Retina (tissue), 1 donor: ENCODE measurements around the gene BICDL2.

Experiments used
- DNase-seq: peaks from one replicate; pipeline ENCODE4 v3.0.0-alpha.2; 2016

BICDL2 gene

DNA sequence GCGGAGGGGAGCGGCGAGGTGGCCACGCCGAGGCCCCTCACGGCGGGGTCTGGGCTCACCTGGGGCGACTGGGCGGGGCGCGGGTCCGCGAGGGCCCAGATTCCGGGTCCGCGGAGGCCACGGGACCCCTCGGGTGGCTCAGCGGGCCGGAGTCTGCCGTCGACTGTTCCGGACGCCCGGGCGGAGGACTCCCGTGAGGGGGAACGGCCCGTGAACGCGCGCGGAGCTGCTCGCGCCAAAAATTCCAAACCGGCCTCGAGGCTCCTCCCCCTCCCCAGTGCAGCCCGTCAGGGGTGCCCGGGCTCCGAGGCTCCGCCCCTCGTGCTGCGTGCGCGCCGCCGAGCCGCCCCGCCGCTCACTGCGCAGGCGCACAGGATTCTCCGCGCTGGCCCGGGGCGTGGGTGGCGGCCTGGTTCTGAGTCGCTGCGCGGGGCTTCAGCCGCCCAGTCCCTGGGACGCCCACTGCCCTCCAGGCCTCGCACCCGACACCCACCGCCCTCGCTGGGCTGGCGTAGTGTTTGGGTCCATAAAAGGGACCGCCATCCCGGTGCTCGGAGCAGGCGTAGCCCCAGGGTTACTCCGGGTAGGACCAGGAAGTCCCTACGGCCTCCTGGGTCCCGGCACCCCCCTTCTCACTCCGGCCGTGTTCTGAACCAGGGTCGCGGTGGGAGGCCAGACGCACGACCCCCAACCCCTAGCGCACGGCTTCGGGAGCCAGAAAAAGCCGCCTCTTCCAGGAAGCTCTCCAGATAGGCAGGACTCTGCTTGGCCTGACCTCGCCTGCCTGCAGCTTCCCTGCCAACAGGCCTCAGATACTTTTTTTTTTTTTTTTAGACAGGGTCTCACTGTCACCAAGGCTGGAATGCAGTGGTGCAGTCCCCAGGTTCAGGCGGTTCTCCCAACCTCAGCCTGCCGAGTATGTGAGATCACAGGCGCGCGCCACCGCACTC lies 56.2 kb downstream of the BICDL2 start, which contains the start of gene PKMYT1:
Gene PKMYT1, minus strand, starts transcription at position 220 of the 950 bp plus-strand sequence. CDS start 789 bp downstream, outside the sequence.
- peak; percentile 97 for DNase-seq

DNA sequence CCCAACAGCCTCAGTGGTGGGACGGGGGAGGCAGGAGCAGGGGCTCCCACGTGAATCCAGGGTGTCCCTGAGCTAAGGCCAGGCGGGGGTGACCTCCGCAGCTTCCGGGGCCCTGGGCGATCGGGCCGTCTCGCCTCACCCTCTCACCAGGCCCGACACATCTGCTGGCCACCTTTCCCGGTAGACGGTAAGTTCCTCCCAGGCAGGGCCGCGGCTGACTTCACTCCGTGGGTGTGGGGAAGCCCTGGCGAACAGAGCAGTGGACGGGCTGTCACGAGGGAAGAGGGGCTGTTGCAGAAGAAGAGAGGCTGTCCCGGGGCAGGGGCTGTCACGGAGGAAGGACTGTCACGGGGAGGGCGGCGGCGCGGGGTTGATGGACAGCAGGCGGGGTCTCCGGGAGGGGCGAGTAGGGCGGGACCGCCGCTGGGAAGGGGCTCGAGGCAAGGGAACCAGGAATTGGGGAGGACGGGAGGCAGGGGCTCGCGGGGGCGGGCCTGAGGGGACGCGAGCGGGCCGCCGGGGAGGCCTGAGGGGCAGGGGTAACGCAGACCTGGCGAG lies 57.0 kb downstream of the BICDL2 start:
- no peak for DNase-seq
